Peyer's patch (tissue), 4 donors: Measurements from ENCODE around the gene RPS16.

Source experiments
- POLR2A ChIP-seq, 2 donors: fragments of 450-650 bp; IDR thresholded peaks; one replicate each; pipeline ENCODE4 v1.5.1; 2017; ENCODE audit warnings: antibody characterized with exemption in 2 of 2, mild to moderate bottlenecking in 2 of 2, moderate library complexity in 2 of 2
- TF ChIP-seq, protein P1 (sequence below), 6 experiments: fragments of 450-650 bp in 4 of 6; fragments of 200-600 bp in 2 of 6; sonication (generic) in 1 of 6; IDR thresholded peaks; one replicate each; pipeline ENCODE4 v1.5.1; 2017 to 2019; ENCODE audit warnings: antibody characterized with exemption in 6 of 6, mild to moderate bottlenecking in 3 of 6, moderate library complexity in 1 of 6

DNA sequence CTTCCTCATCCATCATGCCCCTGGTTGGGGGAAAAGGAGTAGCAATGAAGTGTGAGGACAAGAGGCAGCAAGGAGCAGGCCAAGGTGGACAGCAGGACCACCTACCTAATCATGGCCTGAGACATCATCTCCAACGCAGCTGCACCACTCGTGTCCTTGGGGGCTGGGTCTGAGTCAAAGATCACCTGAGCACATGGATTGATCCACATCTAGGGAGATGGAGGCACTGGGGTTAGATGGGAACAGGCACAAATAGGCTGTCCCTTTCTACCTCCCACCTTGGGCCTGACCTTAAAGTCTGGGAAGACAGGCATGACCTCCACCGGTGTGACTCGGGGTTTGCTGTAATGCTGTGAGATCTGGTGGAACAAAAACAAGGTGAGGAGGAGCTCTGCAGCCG lies 47.1 kb downstream of the RPS16 start:
- TF ChIP-seq, protein P1, sequence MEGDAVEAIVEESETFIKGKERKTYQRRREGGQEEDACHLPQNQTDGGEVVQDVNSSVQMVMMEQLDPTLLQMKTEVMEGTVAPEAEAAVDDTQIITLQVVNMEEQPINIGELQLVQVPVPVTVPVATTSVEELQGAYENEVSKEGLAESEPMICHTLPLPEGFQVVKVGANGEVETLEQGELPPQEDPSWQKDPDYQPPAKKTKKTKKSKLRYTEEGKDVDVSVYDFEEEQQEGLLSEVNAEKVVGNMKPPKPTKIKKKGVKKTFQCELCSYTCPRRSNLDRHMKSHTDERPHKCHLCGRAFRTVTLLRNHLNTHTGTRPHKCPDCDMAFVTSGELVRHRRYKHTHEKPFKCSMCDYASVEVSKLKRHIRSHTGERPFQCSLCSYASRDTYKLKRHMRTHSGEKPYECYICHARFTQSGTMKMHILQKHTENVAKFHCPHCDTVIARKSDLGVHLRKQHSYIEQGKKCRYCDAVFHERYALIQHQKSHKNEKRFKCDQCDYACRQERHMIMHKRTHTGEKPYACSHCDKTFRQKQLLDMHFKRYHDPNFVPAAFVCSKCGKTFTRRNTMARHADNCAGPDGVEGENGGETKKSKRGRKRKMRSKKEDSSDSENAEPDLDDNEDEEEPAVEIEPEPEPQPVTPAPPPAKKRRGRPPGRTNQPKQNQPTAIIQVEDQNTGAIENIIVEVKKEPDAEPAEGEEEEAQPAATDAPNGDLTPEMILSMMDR (IDR thresholded peaks at IDR 0.05): no peak
- no peak for TF ChIP-seq POLR2A (IDR thresholded peaks at IDR 0.05)
